CD14-positive monocyte (primary cell): ENCODE data around the gene TXLNB. TPM values are rescaled to one million over a fixed set of nuclear protein-coding genes. Genes with fewer than 3 reads are reported as not detected.

Experiments used
- DNase-seq, 3 donors: peaks; one replicate each; pipeline ENCODE4 v3.0.0-alpha.2; 2011 to 2022
- H2AFZ ChIP-seq: 2 replicates; pipeline ENCODE4 v1.6.0; 2012; ENCODE audit warnings: mild to moderate bottlenecking, low read depth, low read length, inconsistent platforms; ENCODE audit not compliant: insufficient read depth, poor library complexity, severe bottlenecking
- H3K27ac ChIP-seq, 2 donors: 1 replicate in 1 of 2; 2 replicates in 1 of 2; pipeline ENCODE4 v1.5.1; 2012 to 2013; ENCODE audit warnings: low read length in 2 of 2, control low read depth in 1 of 2, inconsistent platforms in 1 of 2, low read depth in 1 of 2, mild to moderate bottlenecking in 1 of 2
- H3K27me3 ChIP-seq, 2 donors: one replicate each; pipeline versions ENCODE4 v1.6.0 to v1.6.1; 2011 to 2013; ENCODE audit warnings: low read length in 2 of 2; ENCODE audit not compliant: control insufficient read depth in 2 of 2, insufficient read depth in 2 of 2
- H3K36me3 ChIP-seq, 2 donors: replicated peaks in 1 of 2; 1 replicate in 1 of 2; 2 replicates in 1 of 2; pipeline versions ENCODE4 v1.5.1 to v1.6.1; 2012 to 2013; ENCODE audit warnings: low read length in 2 of 2, control low read depth in 1 of 2, inconsistent platforms in 1 of 2, mild to moderate bottlenecking in 1 of 2; ENCODE audit not compliant: insufficient read depth in 2 of 2, control insufficient read depth in 1 of 2
- H3K4me1 ChIP-seq, 2 donors: 1 replicate in 1 of 2; 2 replicates in 1 of 2; pipeline versions ENCODE4 v1.5.1 to v1.6.1; 2012 to 2013; ENCODE audit warnings: low read length in 2 of 2, control low read depth in 1 of 2, inconsistent platforms in 1 of 2, mild to moderate bottlenecking in 1 of 2, moderate library complexity in 1 of 2; ENCODE audit not compliant: insufficient read depth in 2 of 2, control insufficient read depth in 1 of 2
- H3K4me2 ChIP-seq: replicated peaks from 2 replicates; pipeline ENCODE3; 2012; ENCODE audit warnings: low read length, moderate library complexity, mild to moderate bottlenecking; ENCODE audit not compliant: poor library complexity, severe bottlenecking; ENCODE audit errors: extremely low read depth
- H3K4me3 ChIP-seq, 3 experiments: fragments of 200-600 bp in 1 of 3; sonication (generic) in 1 of 3; replicated peaks in 1 of 3; 1 replicate in 2 of 3; 2 replicates in 1 of 3; pipeline ENCODE4 v1.5.1; 2011 to 2013; ENCODE audit warnings: low read length in 3 of 3, mild to moderate bottlenecking in 3 of 3, control low read depth in 2 of 3, low read depth in 2 of 3, inconsistent platforms in 1 of 3, moderate library complexity in 1 of 3
- H3K79me2 ChIP-seq: 2 replicates; pipeline ENCODE4 v1.6.0; 2012; ENCODE audit warnings: mild to moderate bottlenecking, control low read depth, inconsistent platforms, low read length, moderate library complexity; ENCODE audit not compliant: insufficient read depth
- H3K9ac ChIP-seq: 2 replicates; pipeline ENCODE4 v1.6.0; 2017; ENCODE audit warnings: low read length, mild to moderate bottlenecking; ENCODE audit not compliant: insufficient read depth, poor library complexity, severe bottlenecking
- H3K9me3 ChIP-seq, 2 donors: replicated peaks in 1 of 2; 1 replicate in 1 of 2; 2 replicates in 1 of 2; pipeline versions ENCODE4 v1.5.1 to v1.6.1; 2012 to 2013; ENCODE audit warnings: low read length in 2 of 2, control low read depth in 1 of 2; ENCODE audit not compliant: control insufficient read depth in 1 of 2, insufficient read depth in 1 of 2
- H4K20me1 ChIP-seq: 2 replicates; pipeline ENCODE4 v1.6.0; 2012; ENCODE audit warnings: mild to moderate bottlenecking, low read length, control low read depth, moderate library complexity; ENCODE audit not compliant: insufficient read depth
- H3K27ac Mint-ChIP-seq, 7 donors: one replicate each; pipeline ENCODE4 v1.8.0; 2020; ENCODE audit warnings: mild to moderate bottlenecking in 7 of 7, mixed read lengths in 7 of 7, moderate library complexity in 6 of 7, inconsistent platforms in 2 of 7
- H3K27me3 Mint-ChIP-seq, 3 donors: one replicate each; pipeline ENCODE4 v1.8.0; 2021 to 2022; ENCODE audit warnings: low read depth in 3 of 3, mild to moderate bottlenecking in 3 of 3, mixed read lengths in 3 of 3, moderate library complexity in 3 of 3, inconsistent platforms in 1 of 3
- H3K36me3 Mint-ChIP-seq, 2 donors: one replicate each; pipeline ENCODE4 v1.8.0; 2020; ENCODE audit warnings: mixed read lengths in 2 of 2, inconsistent platforms in 1 of 2, mild to moderate bottlenecking in 1 of 2
- H3K4me1 Mint-ChIP-seq: one replicate; pipeline ENCODE4 v1.8.0; 2020; ENCODE audit warnings: mild to moderate bottlenecking, mixed read lengths
- H3K4me3 Mint-ChIP-seq, 2 donors: one replicate each; pipeline ENCODE4 v1.8.0; 2020; ENCODE audit warnings: mild to moderate bottlenecking in 2 of 2, mixed read lengths in 2 of 2, moderate library complexity in 1 of 2
- H3K9me3 Mint-ChIP-seq, 7 donors: one replicate each; pipeline ENCODE4 v1.8.0; 2020 to 2022; ENCODE audit warnings: mixed read lengths in 7 of 7, mild to moderate bottlenecking in 6 of 7, moderate library complexity in 6 of 7, inconsistent platforms in 2 of 7
- WGBS: methylation state at CpG from one replicate; pipeline ENCODE4 v1.1.5; 2013; ENCODE audit warnings: missing lambda C conversion rate; ENCODE audit not compliant: insufficient coverage; 5-methylcytosine and 5-hydroxymethylcytosine counted together
- intact Hi-C, 2 donors: fragments of 100-400 bp; cut with micrococcal nuclease; formaldehyde crosslinking; loops; one replicate each; pipeline versions ENCODE4 v1.15.0 to v1.15.1; 2023
- polyA plus RNA-seq, 3 donors: library from polyadenylated mRNA; depleted of rRNA in 1 of 3; unstranded in 2 of 3; stranded (reverse) in 1 of 3; fragments of 300-500 nt in 2 of 3; fragments of >200 nt in 1 of 3; fragmentation: Illumina TruSeq in 2 of 3; gene quantifications; 1 replicate in 2 of 3; 2 replicates in 1 of 3; pipeline ENCODE4 v1.2.3, GENCODE V29; 2012 to 2021
- TF ChIP-seq, protein P1 (sequence below): fragments of 200-600 bp; IDR thresholded peaks from one replicate; pipeline ENCODE4 v1.8.0; 2022; ENCODE audit warnings: antibody characterized with exemption, mild to moderate bottlenecking

Gene TXLNB
- polyA plus RNA-seq, 3 donors, result 0.04 to 0.25 (median 0.14) TPM

DNA sequence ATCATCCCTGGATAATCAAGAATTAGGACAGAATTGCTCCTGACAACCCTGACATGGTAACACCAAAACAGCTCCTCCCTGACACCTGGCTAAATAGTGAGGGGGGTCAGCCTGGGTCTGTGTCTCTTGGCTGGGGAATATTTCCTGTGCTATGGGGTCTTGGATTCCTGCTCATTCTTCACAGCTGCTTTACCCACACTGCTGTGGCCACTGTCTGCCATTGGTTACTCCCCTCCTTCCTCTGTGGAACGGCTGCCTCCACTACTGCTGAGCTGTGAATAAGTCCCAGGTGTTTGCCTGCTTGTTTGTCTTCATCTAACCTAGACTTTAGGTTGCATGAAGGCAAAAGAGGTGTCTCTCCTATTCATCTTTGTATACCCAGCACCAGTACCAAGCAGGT is 33.9 kb upstream of the TXLNB start:
- WGBS, result 0% methylated on average over 1 of the region's 1 CpG
- Histone ChIP-seq H3K27me3 (no peaks in the 10 kb centered on the region), H3K36me3 (no peaks in the 10 kb centered on the region), H3K4me1 (peaks cover 51 to 54% of the 10 kb centered on the region in 2 donors), H3K9ac (peak overlapping the region; percentile 32), H3K4me3 (peak overlapping the region in 1 of 3 experiments; percentile 5), H3K4me2 (peak overlapping the region; percentile 35), H3K27ac (peak overlapping the region; percentile 34 to 98), H4K20me1 (no peaks in the 10 kb centered on the region), H3K79me2 (no peaks in the 10 kb centered on the region), H3K9me3 (no peaks in the 10 kb centered on the region), H2AFZ (peak overlapping the region; percentile 21)
- TF ChIP-seq, protein P1, sequence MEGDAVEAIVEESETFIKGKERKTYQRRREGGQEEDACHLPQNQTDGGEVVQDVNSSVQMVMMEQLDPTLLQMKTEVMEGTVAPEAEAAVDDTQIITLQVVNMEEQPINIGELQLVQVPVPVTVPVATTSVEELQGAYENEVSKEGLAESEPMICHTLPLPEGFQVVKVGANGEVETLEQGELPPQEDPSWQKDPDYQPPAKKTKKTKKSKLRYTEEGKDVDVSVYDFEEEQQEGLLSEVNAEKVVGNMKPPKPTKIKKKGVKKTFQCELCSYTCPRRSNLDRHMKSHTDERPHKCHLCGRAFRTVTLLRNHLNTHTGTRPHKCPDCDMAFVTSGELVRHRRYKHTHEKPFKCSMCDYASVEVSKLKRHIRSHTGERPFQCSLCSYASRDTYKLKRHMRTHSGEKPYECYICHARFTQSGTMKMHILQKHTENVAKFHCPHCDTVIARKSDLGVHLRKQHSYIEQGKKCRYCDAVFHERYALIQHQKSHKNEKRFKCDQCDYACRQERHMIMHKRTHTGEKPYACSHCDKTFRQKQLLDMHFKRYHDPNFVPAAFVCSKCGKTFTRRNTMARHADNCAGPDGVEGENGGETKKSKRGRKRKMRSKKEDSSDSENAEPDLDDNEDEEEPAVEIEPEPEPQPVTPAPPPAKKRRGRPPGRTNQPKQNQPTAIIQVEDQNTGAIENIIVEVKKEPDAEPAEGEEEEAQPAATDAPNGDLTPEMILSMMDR, result no peak
- peaks cover 47% of the 10 kb centered on the region for H3K4me1 Mint-ChIP-seq
- H3K27me3 Mint-ChIP-seq, result peaks cover 0 to 1% (median 0%) of the 10 kb centered on the region in 3 donors
- peaks cover 0 to 11% of the 10 kb centered on the region in 2 donors for H3K36me3 Mint-ChIP-seq
- H3K27ac Mint-ChIP-seq, result peak overlapping the region; percentile 87 to 99 (median 99)
- peaks cover 0 to 6% (median 2%) of the 10 kb centered on the region in 7 donors for H3K9me3 Mint-ChIP-seq
- H3K4me3 Mint-ChIP-seq, result no peak overlapping the region
- intact Hi-C loops, result loop anchor here in 1 of 2 donors (5.0 kb wide), 1 partner anchor 47 kb away; the partner anchor contains the start of gene CITED2
- no peak for DNase-seq

DNA sequence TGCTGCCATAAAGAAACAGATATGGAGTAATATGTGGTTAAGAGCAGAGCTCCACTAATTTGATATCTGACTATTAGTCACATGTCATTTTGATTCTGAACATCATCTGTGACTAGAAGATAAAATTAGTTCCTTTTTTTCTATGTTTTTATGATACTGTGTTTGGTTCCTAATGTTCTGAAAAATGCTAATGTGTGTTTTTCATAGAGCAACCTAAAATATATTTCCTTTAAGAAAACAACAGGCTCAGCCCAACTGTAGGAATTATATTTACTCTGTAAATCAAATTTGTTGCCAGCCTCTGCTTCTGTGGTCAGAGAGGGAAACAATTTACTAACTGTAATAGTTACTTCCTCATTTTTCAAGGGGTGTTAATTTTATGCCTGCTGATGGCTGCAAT is 33.3 kb upstream of the TXLNB start:
- peaks cover 0 to 6% (median 2%) of the 10 kb centered on the region in 7 donors for H3K9me3 Mint-ChIP-seq
- TF ChIP-seq, protein P1, result no peak
- no peaks in the 10 kb centered on the region for H4K20me1 ChIP-seq
- DNase-seq, result peak; percentile 57 to 86 (median 80)
- peak overlapping the region; percentile 87 to 99 (median 99) for H3K27ac Mint-ChIP-seq
- peaks cover 51 to 54% of the 10 kb centered on the region in 2 donors for H3K4me1 ChIP-seq
- H3K27me3 ChIP-seq, result no peaks in the 10 kb centered on the region
- intact Hi-C loops, result loop anchor here in 1 of 2 donors (5.0 kb wide), 1 partner anchor 47 kb away; the partner anchor contains the start of gene CITED2
- peak overlapping the region; percentile 32 for H3K9ac ChIP-seq
- H3K4me2 ChIP-seq, result peak overlapping the region; percentile 35
- no peaks in the 10 kb centered on the region for H3K36me3 ChIP-seq
- peaks cover 0 to 1% (median 0%) of the 10 kb centered on the region in 3 donors for H3K27me3 Mint-ChIP-seq
- peaks cover 0 to 11% of the 10 kb centered on the region in 2 donors for H3K36me3 Mint-ChIP-seq
- H3K9me3 ChIP-seq, result no peaks in the 10 kb centered on the region
- peak overlapping the region; percentile 93 to 98 for H3K27ac ChIP-seq
- peak overlapping the region in 1 of 3 experiments; percentile 5 for H3K4me3 ChIP-seq
- no peaks in the 10 kb centered on the region for H3K79me2 ChIP-seq
- no peak overlapping the region for H3K4me3 Mint-ChIP-seq
- H3K4me1 Mint-ChIP-seq, result peaks cover 47% of the 10 kb centered on the region
- H2AFZ ChIP-seq, result no peak overlapping the region
